ENCODE results near the gene PICK1.

The PICK1 gene

DNA sequence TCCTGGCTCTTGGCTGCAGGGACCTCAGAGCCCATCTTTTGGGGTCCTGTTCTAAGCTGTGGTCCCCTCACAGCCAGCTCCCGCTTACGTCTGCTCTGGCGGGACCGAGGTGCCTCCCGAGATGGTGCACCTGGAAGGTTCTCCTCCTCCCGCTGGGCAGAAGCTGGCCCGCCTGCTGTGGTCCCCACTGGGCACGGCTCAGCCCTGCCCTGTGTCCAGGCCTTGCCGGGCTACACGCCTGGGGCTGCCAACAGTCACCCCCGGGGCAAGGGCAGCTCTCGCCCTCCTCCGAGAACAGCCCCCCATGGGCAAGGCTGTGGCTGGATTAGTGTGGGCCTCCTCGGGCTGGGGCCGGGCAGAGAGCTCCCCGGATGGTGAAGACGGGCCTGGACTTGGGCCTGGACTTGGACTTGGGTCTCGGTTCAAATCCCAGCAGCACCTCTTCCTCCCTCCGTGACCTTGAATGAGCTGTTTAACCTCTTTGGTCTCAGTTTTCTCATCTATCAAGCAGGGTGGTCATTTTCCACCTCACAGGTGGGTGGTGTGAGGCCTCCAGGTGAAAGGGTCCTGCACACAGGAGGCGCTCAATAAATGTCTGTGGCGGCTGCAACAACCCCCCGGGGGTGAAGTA, 52.3 kb downstream of the PICK1 start:
- no peak for DNase-seq (ENCODE audit: extremely low read depth, low read depth)
- no peak overlapping the region for H3K4me3 ChIP-seq (replicated peaks; ENCODE audit: low read depth, low read length)
- TF ChIP-seq, protein P1, sequence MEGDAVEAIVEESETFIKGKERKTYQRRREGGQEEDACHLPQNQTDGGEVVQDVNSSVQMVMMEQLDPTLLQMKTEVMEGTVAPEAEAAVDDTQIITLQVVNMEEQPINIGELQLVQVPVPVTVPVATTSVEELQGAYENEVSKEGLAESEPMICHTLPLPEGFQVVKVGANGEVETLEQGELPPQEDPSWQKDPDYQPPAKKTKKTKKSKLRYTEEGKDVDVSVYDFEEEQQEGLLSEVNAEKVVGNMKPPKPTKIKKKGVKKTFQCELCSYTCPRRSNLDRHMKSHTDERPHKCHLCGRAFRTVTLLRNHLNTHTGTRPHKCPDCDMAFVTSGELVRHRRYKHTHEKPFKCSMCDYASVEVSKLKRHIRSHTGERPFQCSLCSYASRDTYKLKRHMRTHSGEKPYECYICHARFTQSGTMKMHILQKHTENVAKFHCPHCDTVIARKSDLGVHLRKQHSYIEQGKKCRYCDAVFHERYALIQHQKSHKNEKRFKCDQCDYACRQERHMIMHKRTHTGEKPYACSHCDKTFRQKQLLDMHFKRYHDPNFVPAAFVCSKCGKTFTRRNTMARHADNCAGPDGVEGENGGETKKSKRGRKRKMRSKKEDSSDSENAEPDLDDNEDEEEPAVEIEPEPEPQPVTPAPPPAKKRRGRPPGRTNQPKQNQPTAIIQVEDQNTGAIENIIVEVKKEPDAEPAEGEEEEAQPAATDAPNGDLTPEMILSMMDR (IDR thresholded peaks at IDR 0.05; ENCODE audit: low read depth, low read length, missing control alignments): no peak

DNA sequence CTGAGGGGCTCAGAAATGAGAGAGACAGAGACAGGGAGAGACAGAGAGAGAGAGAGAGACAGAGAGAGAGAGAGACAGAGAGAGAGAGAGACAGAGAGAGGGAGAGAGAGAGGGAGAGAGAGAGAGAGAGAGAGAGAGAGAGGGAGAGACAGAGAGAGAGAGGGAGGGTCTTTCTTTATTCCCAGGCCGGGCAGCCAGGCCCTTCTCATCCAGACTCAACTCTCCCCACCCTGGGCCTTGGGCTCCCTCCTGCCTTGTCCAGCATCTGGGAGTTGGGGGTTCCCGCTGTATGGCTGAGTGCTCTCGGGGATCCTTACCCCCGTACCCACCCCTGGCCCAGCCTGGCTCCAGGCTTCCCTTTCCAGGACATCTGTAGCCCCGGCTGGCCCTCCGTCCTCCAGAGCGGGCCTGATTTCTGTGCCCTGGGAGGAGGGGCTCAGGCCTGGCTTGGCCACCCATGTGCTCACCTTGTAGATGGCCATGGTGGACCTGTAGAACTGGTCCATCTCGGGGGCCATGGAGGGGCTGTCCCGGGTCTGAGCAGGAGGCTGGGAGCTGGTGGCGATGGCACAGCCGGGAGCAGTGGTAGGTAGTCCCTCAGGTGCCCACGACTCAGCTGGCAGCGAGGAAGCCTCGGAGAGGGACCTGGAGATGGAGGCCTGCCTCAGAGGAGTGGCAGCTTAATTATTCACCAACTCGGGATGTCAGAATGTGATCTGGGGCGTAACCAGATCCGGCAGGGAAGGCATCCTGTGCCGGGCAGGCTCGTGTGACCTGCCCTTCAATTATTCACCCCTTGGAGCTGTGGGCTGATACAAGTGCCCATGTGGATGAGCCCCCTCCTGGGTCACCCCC, 53.0 kb downstream of the PICK1 start, which contains the start of gene BAIAP2L2:
TSS of gene BAIAP2L2 (minus strand) at position 677 of the 855 bp plus-strand sequence. CDS start at position 518, 159 bp downstream.
- TF ChIP-seq, protein P1 (IDR thresholded peaks at IDR 0.05; ENCODE audit: low read depth, low read length, missing control alignments): no peak
- DNase-seq (ENCODE audit: extremely low read depth, low read depth): no peak
- H3K4me3 ChIP-seq (replicated peaks; ENCODE audit: low read depth, low read length): no peak within 1 kb of the TSS

DNA sequence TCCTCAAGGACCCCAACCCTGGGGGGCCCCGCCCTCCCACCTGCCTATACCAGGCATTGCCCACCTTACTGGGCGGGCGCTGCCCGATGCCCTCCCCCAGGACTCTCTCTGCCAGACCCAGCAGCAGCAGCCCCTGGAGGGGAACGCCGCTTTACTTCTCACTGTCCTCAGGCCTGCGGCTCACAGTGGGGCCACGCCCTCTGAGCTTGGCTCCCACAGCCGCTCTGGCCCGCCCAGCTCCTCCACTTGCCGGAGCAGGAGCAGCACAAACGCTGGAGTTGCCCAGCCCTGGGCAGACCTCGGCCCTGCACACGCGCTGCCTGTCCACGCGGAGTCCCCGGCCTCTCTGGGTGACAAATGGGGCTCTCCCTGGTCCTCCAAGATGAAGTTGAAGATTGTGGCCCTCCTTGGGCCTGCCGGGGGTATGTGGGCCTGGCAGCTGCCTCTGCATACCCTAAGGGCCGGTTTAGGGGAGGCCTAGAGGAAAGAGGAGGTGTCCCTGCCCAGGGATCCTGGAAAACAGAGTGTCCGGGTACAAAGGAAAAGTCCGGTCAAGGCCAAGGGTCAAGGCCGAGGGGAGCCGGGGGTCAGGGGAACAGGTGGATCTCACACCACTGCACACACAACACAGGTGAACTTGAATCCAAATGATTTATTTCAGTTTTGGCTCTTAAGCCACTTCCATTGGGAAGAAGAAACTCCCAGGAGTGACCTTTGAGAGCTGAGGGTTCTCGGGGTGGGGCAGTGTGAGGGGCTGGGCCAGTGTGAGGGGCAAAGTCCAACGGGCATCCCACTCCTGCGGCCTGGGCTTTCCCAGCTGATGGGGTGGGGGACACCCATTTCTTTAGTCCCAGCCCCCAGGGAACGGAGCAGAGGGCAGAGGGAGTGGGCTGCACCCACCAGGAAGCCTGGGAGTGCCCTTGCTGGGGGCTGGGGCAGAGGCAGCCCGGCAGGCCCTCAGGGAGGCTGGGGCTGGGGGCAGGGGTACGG, 54.0 kb downstream of the PICK1 start:
- TF ChIP-seq, protein P1 (IDR thresholded peaks at IDR 0.05; ENCODE audit: low read depth, low read length, missing control alignments): no peak
- DNase-seq (ENCODE audit: extremely low read depth, low read depth): no peak

DNA sequence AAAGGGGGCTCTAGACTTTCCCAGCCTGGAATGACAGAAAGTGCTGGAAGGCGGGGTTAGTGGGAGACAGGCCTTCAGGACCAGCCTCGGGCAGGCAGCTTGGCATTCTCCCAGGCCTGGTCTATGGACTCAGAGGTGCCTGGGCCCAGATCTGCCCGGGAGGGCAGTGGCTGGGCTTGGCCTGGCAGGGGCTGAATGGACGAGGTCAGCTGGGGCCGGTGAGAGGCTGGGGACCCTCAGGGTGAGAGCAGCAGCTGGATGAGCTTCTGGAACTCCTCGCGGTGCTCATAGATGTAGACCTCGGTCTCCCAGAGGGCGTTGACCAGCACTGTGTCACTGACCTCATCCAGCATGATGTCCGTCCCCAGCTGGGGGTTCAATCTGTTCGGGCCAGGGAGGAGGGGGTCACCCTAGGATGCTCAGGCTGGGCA, 54.7 kb downstream of the PICK1 start:
- TF ChIP-seq, protein P1 (IDR thresholded peaks at IDR 0.05; ENCODE audit: low read depth, low read length, missing control alignments): no peak
- DNase-seq (ENCODE audit: extremely low read depth, low read depth): no peak
- no peak overlapping the region for H3K4me3 ChIP-seq (replicated peaks; ENCODE audit: low read depth, low read length)

More for the DNA sequence above, 54.0 kb downstream of the PICK1 start:
- H3K4me3 ChIP-seq (replicated peaks; ENCODE audit: low read depth, low read length): no peak overlapping the region

DNA sequence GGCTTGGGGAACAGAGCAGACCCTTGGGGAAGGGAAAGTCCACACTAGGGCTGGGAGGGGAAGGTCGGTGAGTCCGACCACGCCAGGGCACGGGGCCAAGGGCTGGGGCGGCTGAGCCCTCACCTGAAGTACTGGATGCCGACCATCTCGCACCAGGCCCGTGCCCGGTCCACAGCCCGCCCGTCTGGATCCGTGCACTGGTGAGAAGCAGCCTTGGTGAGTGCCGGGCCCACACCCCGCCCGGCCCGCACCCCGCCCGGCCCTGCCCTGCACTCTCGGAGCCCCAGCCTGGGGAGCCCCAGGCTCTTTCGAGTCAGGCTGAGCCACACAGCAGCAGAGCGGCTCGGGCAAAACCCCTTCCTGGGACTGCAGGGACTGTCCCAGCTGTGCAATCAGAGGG, 55.2 kb downstream of the PICK1 start:
- H3K4me3 ChIP-seq (replicated peaks; ENCODE audit: low read depth, low read length): no peak overlapping the region
- TF ChIP-seq, protein P1 (IDR thresholded peaks at IDR 0.05; ENCODE audit: low read depth, low read length, missing control alignments): no peak

More for the DNA sequence above, 55.2 kb downstream of the PICK1 start:
- DNase-seq (ENCODE audit: extremely low read depth, low read depth): no peak
